ENCODE measurements around the gene C2.

Gene C2

GRCh38 chr6:31888276-31889258 lies 39.0 kb upstream of the C2 start:
- POLR2A ChIA-PET (ENCODE audit: low non-redundant PET), result no interaction called here
- H3K27ac ChIP-seq, result no peak overlapping the region; the same call in 1 of the 2 replicates
- TF ChIP-seq, protein P1, sequence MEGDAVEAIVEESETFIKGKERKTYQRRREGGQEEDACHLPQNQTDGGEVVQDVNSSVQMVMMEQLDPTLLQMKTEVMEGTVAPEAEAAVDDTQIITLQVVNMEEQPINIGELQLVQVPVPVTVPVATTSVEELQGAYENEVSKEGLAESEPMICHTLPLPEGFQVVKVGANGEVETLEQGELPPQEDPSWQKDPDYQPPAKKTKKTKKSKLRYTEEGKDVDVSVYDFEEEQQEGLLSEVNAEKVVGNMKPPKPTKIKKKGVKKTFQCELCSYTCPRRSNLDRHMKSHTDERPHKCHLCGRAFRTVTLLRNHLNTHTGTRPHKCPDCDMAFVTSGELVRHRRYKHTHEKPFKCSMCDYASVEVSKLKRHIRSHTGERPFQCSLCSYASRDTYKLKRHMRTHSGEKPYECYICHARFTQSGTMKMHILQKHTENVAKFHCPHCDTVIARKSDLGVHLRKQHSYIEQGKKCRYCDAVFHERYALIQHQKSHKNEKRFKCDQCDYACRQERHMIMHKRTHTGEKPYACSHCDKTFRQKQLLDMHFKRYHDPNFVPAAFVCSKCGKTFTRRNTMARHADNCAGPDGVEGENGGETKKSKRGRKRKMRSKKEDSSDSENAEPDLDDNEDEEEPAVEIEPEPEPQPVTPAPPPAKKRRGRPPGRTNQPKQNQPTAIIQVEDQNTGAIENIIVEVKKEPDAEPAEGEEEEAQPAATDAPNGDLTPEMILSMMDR (conservative IDR thresholded peaks at IDR 0.05; ENCODE audit: low read depth), result peak; percentile 78
- CTCF ChIA-PET, result interaction anchor here (0.7 to 1.3 kb wide), 2 partner anchors 13 to 347 kb away, joined by 3 to 4 read pairs; no protein-coding TSS in a partner anchor
- DNase-seq (ENCODE audit: low spot score), result no peak

DNA sequence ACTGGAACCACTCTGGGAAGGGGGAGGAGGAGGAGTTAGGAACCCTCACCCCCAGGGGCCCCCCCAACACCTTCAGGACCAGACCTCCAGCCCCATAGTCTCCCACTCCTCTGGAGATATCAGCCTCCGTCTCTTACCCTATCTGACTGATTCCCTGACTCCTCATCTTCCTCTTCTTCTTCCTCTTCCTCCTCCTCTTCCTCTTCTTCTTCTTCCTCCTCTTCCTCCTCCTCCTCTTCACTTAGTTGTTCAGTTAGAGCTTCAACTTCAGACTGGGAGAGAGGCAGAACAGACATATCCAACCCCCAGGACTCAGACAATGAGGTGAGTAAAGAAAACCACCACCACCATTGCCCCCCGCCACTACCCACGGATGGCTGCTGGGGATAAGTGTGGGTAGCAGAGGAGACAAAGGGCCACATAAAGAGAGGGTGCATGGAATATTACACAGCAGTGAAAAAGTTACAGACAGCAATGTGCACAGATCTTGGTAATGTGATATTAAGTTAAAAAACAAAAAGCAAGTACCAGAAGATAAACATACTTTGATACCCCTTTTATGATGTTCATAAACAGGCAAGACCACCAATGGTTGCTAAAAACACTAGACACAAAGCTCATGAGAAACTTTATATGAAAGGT lies 38.1 kb upstream of the C2 start:
- H3K27ac ChIP-seq, result no peak overlapping the region
- CTCF ChIA-PET, result interaction anchor here (0.7 to 1.3 kb wide), 3 partner anchors 14 to 236 kb away, joined by 3 to 5 read pairs (median 4); no protein-coding TSS in a partner anchor
- POLR2A ChIA-PET (ENCODE audit: low non-redundant PET), result no interaction called here

DNA sequence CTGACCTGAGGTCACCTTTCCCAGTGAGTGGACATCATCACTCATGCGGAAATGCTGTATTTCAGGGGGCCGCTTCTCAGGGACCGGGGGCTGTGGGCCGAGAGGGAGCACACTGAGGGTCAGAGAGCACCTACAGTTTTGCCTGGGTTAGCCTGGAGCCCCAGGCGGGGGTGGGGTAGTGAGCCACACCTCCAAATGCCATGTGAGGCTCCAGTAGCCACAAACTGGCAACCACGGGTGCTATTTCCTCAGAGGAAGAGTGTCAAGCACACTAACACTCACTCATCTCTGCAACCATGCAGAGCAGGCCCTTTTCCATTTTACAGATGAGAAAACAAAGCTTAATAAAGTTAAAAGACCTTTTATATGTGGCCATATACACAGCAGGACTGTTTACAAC lies 34.7 kb upstream of the C2 start:
- POLR2A ChIA-PET (ENCODE audit: low non-redundant PET), result no interaction called here
- TF ChIP-seq, protein P1 (conservative IDR thresholded peaks at IDR 0.05; ENCODE audit: low read depth), result no peak
- CTCF ChIA-PET, result interaction anchor here (0.6 kb wide), 1 partner anchor 99 kb away, joined by 3 read pairs; no protein-coding TSS in a partner anchor
- DNase-seq (ENCODE audit: low spot score), result no peak
- H3K27ac ChIP-seq, result 0 out of 2 replicates have a peak overlapping the region, but pooled peaks have one; percentile 1

More for the DNA sequence above, 38.1 kb upstream of the C2 start:
- DNase-seq (ENCODE audit: low spot score), result no peak
- TF ChIP-seq, protein P1 (conservative IDR thresholded peaks at IDR 0.05; ENCODE audit: low read depth), result no peak

- TF ChIP-seq, protein P1 (conservative IDR thresholded peaks at IDR 0.05; ENCODE audit: low read depth), result no peak
- no peak for DNase-seq (ENCODE audit: low spot score)
- H3K27ac ChIP-seq, result peak overlapping the region; percentile 84
- ChIA-PET POLR2A (ENCODE audit: low non-redundant PET) (no interaction called here), CTCF (no interaction called here)
These were observed 31.0 kb upstream of the C2 start for GRCh38 chr6:31896493-31896855.

DNA sequence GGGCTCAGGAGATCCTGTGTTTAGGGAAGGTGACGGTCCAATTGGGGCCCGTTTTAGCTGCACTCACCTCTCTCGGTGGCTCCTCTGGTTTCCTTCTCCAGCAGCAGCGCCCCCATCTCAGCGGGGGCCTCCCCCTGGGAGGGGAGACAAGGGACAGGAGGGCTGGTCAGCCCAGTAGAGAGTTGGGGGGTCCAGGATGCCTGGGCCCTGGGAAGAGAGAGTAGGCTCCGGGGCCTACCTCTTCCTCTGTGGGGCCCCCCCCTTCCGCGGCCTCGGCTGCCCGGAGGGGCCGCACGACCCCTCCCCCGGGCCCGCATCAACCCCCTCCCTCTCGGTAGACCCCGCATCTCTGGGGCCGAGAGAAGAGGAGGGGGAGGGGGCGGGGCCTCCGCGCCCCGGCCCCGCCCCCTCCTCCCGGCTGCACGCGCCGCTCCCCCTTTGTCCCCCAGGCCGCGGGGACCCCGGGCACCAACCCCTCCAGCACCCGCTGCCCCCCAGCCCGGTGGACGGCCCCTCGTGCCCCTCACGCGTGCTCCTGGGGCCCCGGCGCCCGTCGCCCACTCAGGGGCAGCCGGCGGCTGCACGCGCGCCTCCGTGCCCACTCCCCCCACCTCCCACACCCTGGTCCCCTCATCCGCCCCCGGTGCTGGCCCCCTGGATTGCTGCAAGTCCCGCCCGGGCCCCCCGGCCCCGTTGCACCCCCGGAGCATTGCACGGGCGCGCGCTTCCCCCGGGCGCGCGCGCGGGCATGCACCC lies 30.5 kb upstream of the C2 start:
- ChIA-PET CTCF (interaction anchor here (0.7 to 1.4 kb wide), 3 partner anchors 55 to 124 kb away, joined by 3 to 5 read pairs (median 4); no protein-coding TSS in a partner anchor), POLR2A (ENCODE audit: low non-redundant PET) (interaction anchor here (0.6 to 1.0 kb wide), 2 partner anchors 55 to 298 kb away, joined by 3 read pairs; no protein-coding TSS in a partner anchor)
- H3K27ac ChIP-seq, result peak overlapping the region; percentile 84
- no peak for DNase-seq (ENCODE audit: low spot score)
- TF ChIP-seq, protein P1 (conservative IDR thresholded peaks at IDR 0.05; ENCODE audit: low read depth), result no peak

Data from RWPE1 (cell line).